Liver (tissue), 3 donors: ENCODE measurements around the gene FBN2.

ENCODE experiments used
- CTCF ChIP-seq: fragments of 150-350 bp; IDR thresholded peaks from 2 replicates; pipeline ENCODE4 v1.5.1; 2017; ENCODE audit warnings: improper control_type of control experiment, low read depth, low read length; ENCODE audit not compliant: missing input control
- EGR1 ChIP-seq, 2 donors: IDR thresholded peaks; 2 replicates each; pipeline ENCODE4 v1.6.1; 2016 to 2018; ENCODE audit warnings: antibody characterized with exemption in 2 of 2, low read depth in 2 of 2
- GABPA ChIP-seq, 2 donors: IDR thresholded peaks in 1 of 2; conservative IDR thresholded peaks in 1 of 2; 2 replicates each; pipeline ENCODE4 v1.6.1; 2016; ENCODE audit warnings: antibody characterized with exemption in 2 of 2, mild to moderate bottlenecking in 1 of 2, moderate library complexity in 1 of 2
- HNF4A ChIP-seq, 2 donors: conservative IDR thresholded peaks; 2 replicates each; pipeline ENCODE4 v1.6.1; 2016; ENCODE audit warnings: antibody characterized with exemption in 2 of 2, mild to moderate bottlenecking in 2 of 2
- HNF4G ChIP-seq: IDR thresholded peaks from 2 replicates; pipeline ENCODE4 v1.6.1; 2016; ENCODE audit warnings: antibody characterized with exemption
- JUND ChIP-seq, 2 donors: IDR thresholded peaks; 2 replicates each; pipeline ENCODE4 v1.6.1; 2016; ENCODE audit warnings: antibody characterized with exemption in 2 of 2
- MAX ChIP-seq: IDR thresholded peaks from 2 replicates; pipeline ENCODE4 v1.6.1; 2016; ENCODE audit warnings: antibody characterized with exemption
- NR2F2 ChIP-seq: IDR thresholded peaks from 2 replicates; pipeline ENCODE4 v1.6.1; 2016; ENCODE audit warnings: antibody characterized with exemption
- RAD21 ChIP-seq, 2 donors: IDR thresholded peaks; 2 replicates each; pipeline ENCODE4 v1.6.1; 2016; ENCODE audit warnings: antibody characterized with exemption in 2 of 2, mild to moderate bottlenecking in 2 of 2
- REST ChIP-seq: IDR thresholded peaks from 2 replicates; pipeline ENCODE4 v1.6.1; 2016; ENCODE audit warnings: antibody characterized with exemption, mild to moderate bottlenecking
- RXRA ChIP-seq, 2 donors: IDR thresholded peaks; 2 replicates each; pipeline ENCODE4 v1.6.1; 2017 to 2018; ENCODE audit warnings: antibody characterized with exemption in 2 of 2, mild to moderate bottlenecking in 1 of 2
- TAF1 ChIP-seq: conservative IDR thresholded peaks from 2 replicates; pipeline ENCODE4 v1.6.1; 2016; ENCODE audit warnings: antibody characterized with exemption, mild to moderate bottlenecking
- YY1 ChIP-seq: IDR thresholded peaks from 2 replicates; pipeline ENCODE4 v1.6.1; 2016; ENCODE audit warnings: antibody characterized with exemption, mild to moderate bottlenecking
- TF ChIP-seq, protein P1 (sequence below): IDR thresholded peaks from 2 replicates; pipeline ENCODE4 v1.6.1; 2016; ENCODE audit warnings: antibody characterized with exemption
- donor health status: healthy.
- donor health status: healthy.

GRCh38 chr5:128340648-128341047 is 197.4 kb downstream of the FBN2 start:
- TF ChIP-seq CTCF = no peak
- no peak for TF ChIP-seq HNF4A (conservative IDR thresholded peaks at IDR 0.05)
- TF ChIP-seq REST = no peak
- no peak for TF ChIP-seq JUND (IDR thresholded peaks at IDR 0.05)
- TF ChIP-seq YY1 = no peak
- TF ChIP-seq, protein P1, sequence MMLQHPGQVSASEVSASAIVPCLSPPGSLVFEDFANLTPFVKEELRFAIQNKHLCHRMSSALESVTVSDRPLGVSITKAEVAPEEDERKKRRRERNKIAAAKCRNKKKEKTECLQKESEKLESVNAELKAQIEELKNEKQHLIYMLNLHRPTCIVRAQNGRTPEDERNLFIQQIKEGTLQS = no peak
- no peak for TF ChIP-seq RAD21 (IDR thresholded peaks at IDR 0.05)
- no peak for TF ChIP-seq HNF4G
- no peak for TF ChIP-seq EGR1 (IDR thresholded peaks at IDR 0.05; ENCODE audit: low read depth in 2 of 2)
- TF ChIP-seq RXRA (IDR thresholded peaks at IDR 0.05) = no peak
- no peak for TF ChIP-seq TAF1
- TF ChIP-seq NR2F2 = no peak
- TF ChIP-seq GABPA (IDR thresholded peaks at IDR 0.05 in 1 of 2, conservative IDR thresholded peaks at IDR 0.05 in 1 of 2) = no peak
- no peak for TF ChIP-seq MAX
